Muscle layer of colon (tissue), 2 donors: ENCODE data around the gene SLC22A5.

Experiments
- H3K27ac ChIP-seq: one replicate; pipeline ENCODE4 v1.7.0; 2013; ENCODE audit warnings: low read depth, mild to moderate bottlenecking, low read length, moderate library complexity
- H3K27me3 ChIP-seq, 2 donors: one replicate each; pipeline ENCODE4 v1.7.0; 2013; ENCODE audit warnings: low read length in 2 of 2, mild to moderate bottlenecking in 2 of 2; ENCODE audit not compliant: insufficient read depth in 2 of 2, control insufficient read depth in 1 of 2
- H3K36me3 ChIP-seq: one replicate; pipeline ENCODE4 v1.7.0; 2013; ENCODE audit warnings: mild to moderate bottlenecking, low read length; ENCODE audit not compliant: insufficient read depth
- H3K4me1 ChIP-seq: one replicate; pipeline ENCODE4 v1.7.0; 2013; ENCODE audit warnings: mild to moderate bottlenecking, low read length; ENCODE audit not compliant: insufficient read depth
- H3K4me3 ChIP-seq, 2 donors: one replicate each; pipeline ENCODE4 v1.7.0; 2013; ENCODE audit warnings: low read length in 2 of 2, low read depth in 1 of 2, mild to moderate bottlenecking in 1 of 2, moderate library complexity in 1 of 2
- H3K9ac ChIP-seq: one replicate; pipeline ENCODE4 v1.7.0; 2013; ENCODE audit warnings: low read length
- H3K9me3 ChIP-seq: one replicate; pipeline ENCODE4 v1.7.0; 2013; ENCODE audit warnings: mild to moderate bottlenecking, low read length
- donor health status: abdominal sarcoma.
- donor health status: Adenocarcinoma of cecum.

Gene SLC22A5

GRCh38 chr5:132369474-132370180 lies at the start of gene SLC22A5:
SLC22A5 (plus strand) TSS chr5:132369710; CDS start chr5:132369973, 263 bp downstream.
- no peaks in the 10 kb centered on the region for H3K27me3 ChIP-seq
- H3K9ac ChIP-seq = peak within 1 kb of the TSS; percentile 76
- no peaks in the 10 kb centered on the region for H3K9me3 ChIP-seq
- H3K4me3 ChIP-seq = peak within 1 kb of the TSS; percentile 54 to 84
- no peaks in the 10 kb centered on the region for H3K36me3 ChIP-seq
- H3K4me1 ChIP-seq = peaks cover 29% of the 10 kb centered on the region
- H3K27ac ChIP-seq = peak within 1 kb of the TSS; percentile 77

DNA sequence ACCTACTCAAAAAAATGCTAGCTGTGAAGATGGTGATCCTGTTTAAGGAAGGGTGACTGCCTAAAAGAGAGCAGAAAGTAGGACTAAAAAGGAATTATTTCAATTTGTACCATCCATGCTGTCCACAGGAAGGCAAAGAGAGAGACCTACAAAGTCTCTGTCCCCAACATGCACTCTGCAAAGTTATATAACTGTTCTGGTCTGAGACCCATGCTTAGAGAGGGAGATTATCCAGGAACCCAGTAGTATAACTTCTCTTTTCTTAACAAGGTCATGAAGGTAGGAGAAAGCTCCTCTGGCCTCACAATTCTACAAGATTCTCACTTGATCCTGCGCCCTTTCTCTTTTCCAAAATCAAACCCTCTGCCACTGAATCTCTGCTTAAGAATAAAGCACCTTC lies 49.5 kb upstream of the SLC22A5 start:
- no peak overlapping the region for H3K4me3 ChIP-seq
- H3K4me1 ChIP-seq = no peaks in the 10 kb centered on the region
- H3K27me3 ChIP-seq = no peaks in the 10 kb centered on the region
- H3K36me3 ChIP-seq = peaks cover 4% of the 10 kb centered on the region
- H3K9ac ChIP-seq = no peak overlapping the region
- no peak overlapping the region for H3K27ac ChIP-seq
- no peaks in the 10 kb centered on the region for H3K9me3 ChIP-seq

DNA sequence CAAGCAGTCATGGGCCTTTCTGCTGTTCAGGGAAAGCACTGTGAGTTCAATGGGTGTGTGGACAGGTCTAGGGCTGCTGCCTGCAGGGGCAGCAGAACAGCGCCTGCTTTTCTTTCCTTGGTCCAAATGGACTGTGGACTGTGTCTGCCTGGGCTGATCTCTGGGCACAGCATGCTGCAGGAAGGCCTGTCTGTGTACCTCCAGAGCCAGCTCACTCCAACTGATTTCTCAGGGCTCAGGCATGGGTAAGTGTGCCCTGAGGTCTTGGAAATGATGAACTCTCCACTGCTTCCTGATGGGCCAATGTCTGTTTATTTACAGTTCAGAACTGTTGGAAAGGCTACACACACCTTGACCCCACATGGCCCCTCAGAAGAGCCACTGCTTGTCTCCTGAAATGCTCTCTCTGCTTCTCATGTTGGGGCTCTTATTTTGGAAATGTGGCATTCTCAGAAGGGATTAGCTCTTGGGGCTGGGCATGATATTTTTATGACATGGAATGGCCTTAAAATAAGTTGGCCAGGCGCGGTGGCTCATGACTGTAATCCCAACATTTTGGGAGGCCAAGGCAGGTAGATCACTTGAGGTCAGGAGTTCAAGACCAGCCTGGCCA lies 48.3 kb upstream of the SLC22A5 start:
- H3K4me3 ChIP-seq = no peak overlapping the region
- no peaks in the 10 kb centered on the region for H3K9me3 ChIP-seq
- no peaks in the 10 kb centered on the region for H3K4me1 ChIP-seq
- H3K36me3 ChIP-seq = peaks cover 4% of the 10 kb centered on the region
- H3K27ac ChIP-seq = no peak overlapping the region
- no peaks in the 10 kb centered on the region for H3K27me3 ChIP-seq
- H3K9ac ChIP-seq = no peak overlapping the region

GRCh38 chr5:132322266-132322665 lies 47.2 kb upstream of the SLC22A5 start:
- Histone ChIP-seq H3K27ac (no peak overlapping the region), H3K4me3 (no peak overlapping the region), H3K36me3 (peaks cover 4% of the 10 kb centered on the region), H3K9ac (no peak overlapping the region), H3K27me3 (no peaks in the 10 kb centered on the region), H3K9me3 (no peaks in the 10 kb centered on the region), H3K4me1 (no peaks in the 10 kb centered on the region)

DNA sequence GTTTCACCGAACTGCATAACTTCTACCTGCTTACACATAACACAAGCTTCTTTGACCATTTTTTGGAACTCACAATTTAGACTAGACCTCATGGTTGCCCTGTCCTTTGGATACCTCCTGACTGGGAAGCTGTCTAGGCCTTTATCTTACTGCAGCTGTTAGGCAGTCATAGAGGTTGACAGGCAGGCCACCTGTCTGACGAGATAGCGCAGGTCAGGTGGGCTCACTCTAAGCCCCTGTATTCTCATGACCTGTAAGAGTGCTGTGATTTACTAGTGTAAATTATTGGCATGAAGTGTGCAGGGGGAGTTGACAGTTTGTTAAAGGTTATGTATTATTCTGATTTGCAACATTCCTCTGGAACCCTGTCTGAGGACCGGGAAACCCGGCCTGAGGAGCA lies 46.3 kb upstream of the SLC22A5 start:
- no peaks in the 10 kb centered on the region for H3K27me3 ChIP-seq
- no peak overlapping the region for H3K27ac ChIP-seq
- H3K36me3 ChIP-seq = peaks cover 4% of the 10 kb centered on the region
- H3K9me3 ChIP-seq = no peaks in the 10 kb centered on the region
- no peak overlapping the region for H3K9ac ChIP-seq
- H3K4me3 ChIP-seq = no peak overlapping the region
- H3K4me1 ChIP-seq = no peaks in the 10 kb centered on the region

- H3K4me3 ChIP-seq = no peak overlapping the region
- no peaks in the 10 kb centered on the region for H3K9me3 ChIP-seq
- H3K36me3 ChIP-seq = peaks cover 11% of the 10 kb centered on the region
- no peak overlapping the region for H3K9ac ChIP-seq
- no peak overlapping the region for H3K27ac ChIP-seq
- no peaks in the 10 kb centered on the region for H3K27me3 ChIP-seq
- no peaks in the 10 kb centered on the region for H3K4me1 ChIP-seq
Observed at GRCh38 chr5:132325691-132326090, 43.8 kb upstream of the SLC22A5 start.

DNA sequence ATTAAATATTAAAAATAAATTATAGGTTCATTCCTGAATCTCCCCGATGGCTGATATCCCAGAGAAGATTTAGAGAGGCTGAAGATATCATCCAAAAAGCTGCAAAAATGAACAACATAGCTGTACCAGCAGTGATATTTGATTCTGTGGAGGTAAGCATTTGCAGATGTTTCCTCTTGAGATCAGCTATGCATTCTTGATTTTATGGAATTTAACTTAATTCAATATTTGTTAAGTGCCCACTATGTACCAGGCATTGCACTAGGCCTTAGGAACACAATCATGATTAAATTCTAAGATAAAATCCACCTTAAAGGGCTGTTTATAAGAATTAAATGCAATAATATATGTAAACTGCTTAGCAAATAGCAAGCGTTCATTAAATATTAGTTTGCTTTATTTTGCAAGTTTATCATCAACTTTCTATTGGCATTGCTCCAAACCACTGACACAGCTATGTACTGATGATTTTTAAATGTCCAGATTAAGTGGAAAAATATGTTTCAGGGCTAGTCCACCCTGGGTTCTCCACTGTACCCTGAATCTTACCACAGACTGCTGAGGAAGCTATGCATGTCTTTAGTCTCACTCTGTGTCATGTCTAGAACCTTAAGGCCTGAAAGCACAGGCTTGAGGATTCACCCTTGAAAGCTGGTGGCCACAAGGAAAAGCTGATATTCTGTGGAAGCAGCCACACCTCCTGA lies 42.1 kb upstream of the SLC22A5 start:
- peaks cover 19% of the 10 kb centered on the region for H3K36me3 ChIP-seq
- no peaks in the 10 kb centered on the region for H3K4me1 ChIP-seq
- no peak overlapping the region for H3K4me3 ChIP-seq
- no peaks in the 10 kb centered on the region for H3K9me3 ChIP-seq
- H3K27me3 ChIP-seq = no peaks in the 10 kb centered on the region
- H3K9ac ChIP-seq = no peak overlapping the region
- no peak overlapping the region for H3K27ac ChIP-seq

- Histone ChIP-seq H3K27me3 (no peaks in the 10 kb centered on the region), H3K27ac (no peak overlapping the region), H3K36me3 (peaks cover 11% of the 10 kb centered on the region), H3K9me3 (no peaks in the 10 kb centered on the region), H3K4me1 (no peaks in the 10 kb centered on the region), H3K9ac (no peak overlapping the region), H3K4me3 (no peak overlapping the region)
Observed at GRCh38 chr5:132334812-132335211, 34.7 kb upstream of the SLC22A5 start.

DNA sequence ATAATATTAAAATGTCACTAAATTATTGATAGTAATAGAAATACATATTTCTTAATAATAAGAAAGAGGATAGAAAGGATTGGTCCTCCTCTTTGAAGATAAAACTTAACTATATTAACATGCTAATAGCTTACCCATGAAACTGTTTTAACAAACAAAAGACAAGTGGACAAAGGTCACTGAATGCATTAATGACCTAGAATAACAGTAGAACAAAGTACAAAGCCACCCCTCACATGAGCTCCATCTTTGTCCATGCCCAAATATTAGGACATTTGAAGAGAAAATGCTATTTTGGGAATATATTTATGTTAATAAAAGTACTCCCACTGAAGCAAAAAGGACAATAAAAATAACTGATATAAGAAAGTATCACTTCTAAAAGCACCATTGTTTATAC lies 34.1 kb upstream of the SLC22A5 start:
- Histone ChIP-seq H3K27ac (no peak overlapping the region), H3K9ac (no peak overlapping the region), H3K4me3 (no peak overlapping the region), H3K36me3 (peaks cover 7% of the 10 kb centered on the region), H3K9me3 (no peaks in the 10 kb centered on the region), H3K27me3 (no peaks in the 10 kb centered on the region), H3K4me1 (no peaks in the 10 kb centered on the region)

GRCh38 chr5:132339502-132339901 lies 30.0 kb upstream of the SLC22A5 start:
- Histone ChIP-seq H3K9me3 (no peaks in the 10 kb centered on the region), H3K9ac (no peak overlapping the region), H3K27me3 (no peaks in the 10 kb centered on the region), H3K4me3 (no peak overlapping the region), H3K27ac (no peak overlapping the region), H3K4me1 (no peaks in the 10 kb centered on the region), H3K36me3 (no peaks in the 10 kb centered on the region)

- Histone ChIP-seq H3K9ac (no peak overlapping the region), H3K27me3 (no peaks in the 10 kb centered on the region), H3K27ac (no peak overlapping the region), H3K9me3 (no peaks in the 10 kb centered on the region), H3K36me3 (no peaks in the 10 kb centered on the region), H3K4me3 (no peak overlapping the region), H3K4me1 (no peaks in the 10 kb centered on the region)
Observed at GRCh38 chr5:132342291-132343180, 27.0 kb upstream of the SLC22A5 start.
